HG03196 (cell line): Measurements from ENCODE around the gene UBR2.
"Not testable (repeated sequence)": the region's sequence is repeated elsewhere in the genome, so short reads cannot be mapped to it uniquely, and the experiment has no call there.

Source experiments
- ATAC-seq: cut with Tn5 transposase; IDR thresholded peaks from one replicate; pipeline ENCODE4 v1.9.1; 2021; ENCODE audit not compliant: unreplicated experiment

The UBR2 gene

GRCh38 chr6:42726485-42727086 lies 162.8 kb downstream of the UBR2 start:
- ATAC-seq, result peak; percentile 68

DNA sequence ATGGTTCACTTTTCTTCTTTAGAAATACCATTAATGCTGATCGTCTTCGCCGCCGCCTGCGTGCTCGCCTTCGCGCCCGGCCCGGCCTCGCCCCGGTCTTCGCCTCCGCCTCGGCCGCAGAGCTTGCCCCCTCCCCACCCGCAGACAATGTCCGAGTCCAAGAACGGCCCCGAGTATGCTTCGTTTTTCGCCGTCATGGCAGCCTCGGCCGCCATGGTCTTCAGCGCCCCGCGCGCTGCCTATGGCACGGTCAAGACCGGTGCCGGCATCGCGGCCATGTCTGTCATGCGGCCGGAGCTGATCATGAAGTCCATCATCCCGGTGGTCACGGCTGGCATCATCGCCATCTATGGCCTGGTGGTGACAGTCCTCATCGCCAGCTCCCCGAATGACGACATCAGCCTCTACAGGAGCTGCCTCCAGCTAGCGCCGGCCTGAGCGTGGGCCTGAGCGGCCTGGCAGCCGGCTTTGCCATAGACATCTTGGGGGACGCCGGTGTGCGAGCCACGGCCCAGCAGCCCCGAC lies 163.3 kb downstream of the UBR2 start:
- ATAC-seq, result no peak

GRCh38 chr6:42727627-42728026 lies 163.8 kb downstream of the UBR2 start:
- no peak for ATAC-seq

GRCh38 chr6:42729731-42730130 lies 165.9 kb downstream of the UBR2 start:
- ATAC-seq, result no peak

- ATAC-seq, result not testable (repeated sequence)
Measured at GRCh38 chr6:42733867-42734481, 170.1 kb downstream of the UBR2 start.

- ATAC-seq, result no peak
Measured at GRCh38 chr6:42735976-42736375, 172.1 kb downstream of the UBR2 start.

DNA sequence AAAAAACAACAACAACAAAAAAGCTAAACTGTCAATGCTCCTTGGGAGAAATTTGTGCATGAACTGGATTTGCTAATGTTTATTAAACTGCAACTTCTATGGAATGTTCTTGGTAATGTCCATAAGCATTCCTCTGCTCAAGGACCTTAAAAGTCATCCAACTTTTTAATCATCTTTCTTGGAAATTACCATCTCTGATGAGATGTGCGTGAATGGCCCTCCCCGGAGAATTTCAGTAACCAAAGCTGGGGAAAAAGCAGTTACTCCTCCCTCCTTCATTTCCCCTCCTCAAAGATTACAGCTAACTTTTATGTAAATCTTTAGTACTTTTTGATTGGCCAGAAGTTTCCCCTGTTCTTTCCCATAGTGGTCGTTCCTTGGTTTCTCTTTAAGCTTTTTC lies 176.9 kb downstream of the UBR2 start:
- ATAC-seq, result no peak

DNA sequence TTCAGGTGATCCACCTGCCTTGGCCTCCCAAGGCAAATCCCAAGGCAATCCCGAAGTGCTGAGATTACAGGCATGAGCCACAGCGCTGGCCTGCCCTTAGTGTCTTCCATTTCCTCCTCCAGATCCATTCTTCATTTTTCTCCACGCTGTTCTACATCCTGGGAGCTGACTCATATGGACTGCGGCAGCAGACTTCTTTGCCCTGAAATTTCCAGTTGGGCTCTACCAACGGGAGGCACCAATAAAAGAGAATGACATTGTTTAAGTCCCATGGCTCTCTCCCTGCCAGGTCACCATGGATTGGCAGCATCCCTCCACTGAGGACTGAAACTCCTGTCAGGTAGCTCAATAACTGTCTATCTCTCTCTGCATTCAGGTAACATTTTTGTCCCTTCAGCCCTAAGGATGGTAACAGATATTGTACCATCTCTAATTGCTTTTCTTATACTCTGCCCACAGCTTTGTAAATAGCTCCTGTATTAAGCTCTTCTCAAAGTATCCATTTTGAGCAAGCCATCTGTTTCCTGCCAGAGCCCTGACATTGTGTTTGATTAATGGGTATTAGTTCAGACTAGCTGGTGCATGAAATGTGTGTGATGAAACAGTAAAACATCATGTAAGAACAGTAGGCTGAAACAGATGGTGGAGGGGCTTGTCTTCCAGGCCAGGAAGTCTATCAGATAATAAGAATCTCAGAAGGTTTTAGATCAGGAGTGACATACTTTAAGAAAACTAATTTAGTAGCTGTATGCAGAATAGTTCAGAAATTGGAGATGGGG lies 178.5 kb downstream of the UBR2 start:
- no peak for ATAC-seq
